Lower leg skin (tissue), 3 donors: ENCODE results near the gene TULP4.

ENCODE experiments used
- POLR2A ChIP-seq, 2 donors: fragments of 450-650 bp; IDR thresholded peaks; one replicate each; pipeline ENCODE4 v1.6.1; 2016 to 2017; ENCODE audit warnings: antibody characterized with exemption in 2 of 2, mild to moderate bottlenecking in 1 of 2, moderate library complexity in 1 of 2
- TF ChIP-seq, protein P1 (sequence below), 3 donors: fragments of 450-650 bp; IDR thresholded peaks; one replicate each; pipeline ENCODE4 v1.5.1; 2016; ENCODE audit warnings: antibody characterized with exemption in 3 of 3, mild to moderate bottlenecking in 3 of 3, moderate library complexity in 2 of 3

DNA sequence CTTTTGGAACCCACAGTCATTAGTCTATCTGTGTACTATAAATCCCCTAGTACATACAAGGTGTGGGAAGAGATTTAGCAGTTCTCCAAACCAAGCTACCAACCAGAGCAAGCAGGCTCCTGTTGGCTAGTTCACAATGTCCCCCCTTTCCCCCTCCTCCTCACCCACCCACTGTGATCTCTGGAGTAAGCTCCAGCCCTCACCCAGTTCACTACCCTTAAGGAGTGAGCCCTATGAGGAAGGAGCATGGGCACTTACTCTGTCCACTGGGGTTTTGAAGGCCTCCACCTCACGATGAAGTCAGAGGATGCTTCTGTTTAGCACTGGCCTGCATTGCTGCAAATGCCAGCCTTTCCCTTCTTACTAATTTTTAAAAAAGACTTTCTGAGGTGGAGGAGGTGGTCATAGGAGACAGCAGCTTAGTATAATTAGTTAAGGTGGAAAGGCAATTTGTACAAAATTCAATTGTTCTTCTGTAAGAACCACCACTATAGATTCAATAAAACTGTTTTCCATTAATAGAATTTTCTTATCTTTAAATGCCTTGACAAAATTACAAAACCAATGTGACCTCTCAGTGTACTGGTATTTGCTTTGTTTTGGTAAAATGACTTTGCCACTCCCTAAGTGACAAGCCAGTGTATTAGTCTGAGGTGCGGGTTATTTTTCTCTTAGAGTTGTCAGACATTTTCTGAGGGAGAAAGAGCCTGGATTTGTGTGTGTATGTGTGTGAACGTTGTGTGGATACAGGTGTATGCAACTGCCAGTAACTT, 86.2 kb downstream of the TULP4 start:
- no peak for TF ChIP-seq POLR2A (IDR thresholded peaks at IDR 0.05)
- TF ChIP-seq, protein P1, sequence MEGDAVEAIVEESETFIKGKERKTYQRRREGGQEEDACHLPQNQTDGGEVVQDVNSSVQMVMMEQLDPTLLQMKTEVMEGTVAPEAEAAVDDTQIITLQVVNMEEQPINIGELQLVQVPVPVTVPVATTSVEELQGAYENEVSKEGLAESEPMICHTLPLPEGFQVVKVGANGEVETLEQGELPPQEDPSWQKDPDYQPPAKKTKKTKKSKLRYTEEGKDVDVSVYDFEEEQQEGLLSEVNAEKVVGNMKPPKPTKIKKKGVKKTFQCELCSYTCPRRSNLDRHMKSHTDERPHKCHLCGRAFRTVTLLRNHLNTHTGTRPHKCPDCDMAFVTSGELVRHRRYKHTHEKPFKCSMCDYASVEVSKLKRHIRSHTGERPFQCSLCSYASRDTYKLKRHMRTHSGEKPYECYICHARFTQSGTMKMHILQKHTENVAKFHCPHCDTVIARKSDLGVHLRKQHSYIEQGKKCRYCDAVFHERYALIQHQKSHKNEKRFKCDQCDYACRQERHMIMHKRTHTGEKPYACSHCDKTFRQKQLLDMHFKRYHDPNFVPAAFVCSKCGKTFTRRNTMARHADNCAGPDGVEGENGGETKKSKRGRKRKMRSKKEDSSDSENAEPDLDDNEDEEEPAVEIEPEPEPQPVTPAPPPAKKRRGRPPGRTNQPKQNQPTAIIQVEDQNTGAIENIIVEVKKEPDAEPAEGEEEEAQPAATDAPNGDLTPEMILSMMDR (IDR thresholded peaks at IDR 0.05), result no peak
